PC-9 (cell line): ENCODE results near the gene MTOR.

Experiments
- EZH2 ChIP-seq: fragments of 200-600 bp; sonication (generic); IDR thresholded peaks from 2 replicates; pipeline ENCODE4 v1.8.0; 2017; ENCODE audit warnings: antibody characterized with exemption, low read depth
- TF ChIP-seq, protein P1 (sequence below): fragments of 200-600 bp; sonication (generic); conservative IDR thresholded peaks from 2 replicates; pipeline ENCODE4 v1.6.1; 2017; ENCODE audit warnings: mixed run types, antibody characterized with exemption, mild to moderate bottlenecking, moderate library complexity

GRCh38 chr1:11187494-11187893 lies 74.9 kb downstream of the MTOR start:
- TF ChIP-seq, protein P1, sequence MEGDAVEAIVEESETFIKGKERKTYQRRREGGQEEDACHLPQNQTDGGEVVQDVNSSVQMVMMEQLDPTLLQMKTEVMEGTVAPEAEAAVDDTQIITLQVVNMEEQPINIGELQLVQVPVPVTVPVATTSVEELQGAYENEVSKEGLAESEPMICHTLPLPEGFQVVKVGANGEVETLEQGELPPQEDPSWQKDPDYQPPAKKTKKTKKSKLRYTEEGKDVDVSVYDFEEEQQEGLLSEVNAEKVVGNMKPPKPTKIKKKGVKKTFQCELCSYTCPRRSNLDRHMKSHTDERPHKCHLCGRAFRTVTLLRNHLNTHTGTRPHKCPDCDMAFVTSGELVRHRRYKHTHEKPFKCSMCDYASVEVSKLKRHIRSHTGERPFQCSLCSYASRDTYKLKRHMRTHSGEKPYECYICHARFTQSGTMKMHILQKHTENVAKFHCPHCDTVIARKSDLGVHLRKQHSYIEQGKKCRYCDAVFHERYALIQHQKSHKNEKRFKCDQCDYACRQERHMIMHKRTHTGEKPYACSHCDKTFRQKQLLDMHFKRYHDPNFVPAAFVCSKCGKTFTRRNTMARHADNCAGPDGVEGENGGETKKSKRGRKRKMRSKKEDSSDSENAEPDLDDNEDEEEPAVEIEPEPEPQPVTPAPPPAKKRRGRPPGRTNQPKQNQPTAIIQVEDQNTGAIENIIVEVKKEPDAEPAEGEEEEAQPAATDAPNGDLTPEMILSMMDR, result no peak
- no peak for TF ChIP-seq EZH2
